Measurements from ENCODE around the gene PARN. TPM values are rescaled to one million over a fixed set of nuclear protein-coding genes. Genes with fewer than 3 reads are reported as not detected.
"Not testable (repeated sequence)": the region's sequence is repeated elsewhere in the genome, so short reads cannot be mapped to it uniquely, and the experiment has no call there.

Gene PARN, protein sequence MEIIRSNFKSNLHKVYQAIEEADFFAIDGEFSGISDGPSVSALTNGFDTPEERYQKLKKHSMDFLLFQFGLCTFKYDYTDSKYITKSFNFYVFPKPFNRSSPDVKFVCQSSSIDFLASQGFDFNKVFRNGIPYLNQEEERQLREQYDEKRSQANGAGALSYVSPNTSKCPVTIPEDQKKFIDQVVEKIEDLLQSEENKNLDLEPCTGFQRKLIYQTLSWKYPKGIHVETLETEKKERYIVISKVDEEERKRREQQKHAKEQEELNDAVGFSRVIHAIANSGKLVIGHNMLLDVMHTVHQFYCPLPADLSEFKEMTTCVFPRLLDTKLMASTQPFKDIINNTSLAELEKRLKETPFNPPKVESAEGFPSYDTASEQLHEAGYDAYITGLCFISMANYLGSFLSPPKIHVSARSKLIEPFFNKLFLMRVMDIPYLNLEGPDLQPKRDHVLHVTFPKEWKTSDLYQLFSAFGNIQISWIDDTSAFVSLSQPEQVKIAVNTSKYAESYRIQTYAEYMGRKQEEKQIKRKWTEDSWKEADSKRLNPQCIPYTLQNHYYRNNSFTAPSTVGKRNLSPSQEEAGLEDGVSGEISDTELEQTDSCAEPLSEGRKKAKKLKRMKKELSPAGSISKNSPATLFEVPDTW
- 29.8 and 41.6 TPM in 2 replicates for total RNA-seq (2014; rRNA removed)
- 16.8 TPM for polyA plus RNA-seq (2012)

DNA sequence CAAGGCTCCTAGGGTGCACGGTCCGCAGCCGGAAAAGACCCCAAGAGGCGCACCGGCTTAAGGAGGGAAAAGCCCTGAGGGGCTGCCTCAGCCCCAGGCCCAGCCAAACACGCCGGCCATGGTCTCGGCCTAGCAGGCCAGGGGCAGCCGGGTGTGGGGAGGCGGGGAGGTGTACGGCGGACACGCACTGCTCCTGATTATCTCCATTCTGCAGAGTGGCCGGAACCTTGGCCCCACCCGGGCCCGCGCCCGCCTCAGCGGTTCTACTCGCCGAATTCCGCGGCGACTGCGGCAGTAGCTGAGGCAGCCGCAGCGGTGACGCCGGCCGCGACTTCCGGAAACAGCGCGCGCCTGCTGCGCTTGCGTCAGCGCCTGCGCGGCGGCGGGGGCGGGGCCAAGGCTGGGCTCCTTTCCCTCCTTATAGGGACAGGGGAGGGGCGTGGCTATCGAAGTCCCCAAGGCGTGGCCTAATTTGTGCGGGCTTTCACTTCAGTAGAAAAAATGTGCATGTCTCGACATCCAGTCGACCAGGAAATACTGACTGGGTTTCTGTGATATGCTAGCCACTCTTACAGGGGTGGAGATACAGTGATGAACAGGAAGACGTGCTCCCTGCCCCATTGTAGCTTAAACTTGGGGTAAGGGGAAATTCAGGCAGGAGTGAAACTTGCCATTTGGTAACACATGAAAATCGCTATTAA is at the start of gene PARN:
TSS of gene PARN (minus strand) at position 342 of the 701 bp plus-strand sequence. CDS start at position 207, 135 bp downstream.
- DNase-seq (ENCODE audit: low read depth): peak; percentile 92

- no peak for DNase-seq (ENCODE audit: low read depth)
Observed at GRCh38 chr16:14678748-14679497, 48.9 kb upstream of the PARN start.

GRCh38 chr16:14677627-14678026 is 47.6 kb upstream of the PARN start:
- no peak for DNase-seq (ENCODE audit: low read depth)

- no peak for DNase-seq (ENCODE audit: low read depth)
Observed at GRCh38 chr16:14676633-14677032, 46.6 kb upstream of the PARN start.

DNA sequence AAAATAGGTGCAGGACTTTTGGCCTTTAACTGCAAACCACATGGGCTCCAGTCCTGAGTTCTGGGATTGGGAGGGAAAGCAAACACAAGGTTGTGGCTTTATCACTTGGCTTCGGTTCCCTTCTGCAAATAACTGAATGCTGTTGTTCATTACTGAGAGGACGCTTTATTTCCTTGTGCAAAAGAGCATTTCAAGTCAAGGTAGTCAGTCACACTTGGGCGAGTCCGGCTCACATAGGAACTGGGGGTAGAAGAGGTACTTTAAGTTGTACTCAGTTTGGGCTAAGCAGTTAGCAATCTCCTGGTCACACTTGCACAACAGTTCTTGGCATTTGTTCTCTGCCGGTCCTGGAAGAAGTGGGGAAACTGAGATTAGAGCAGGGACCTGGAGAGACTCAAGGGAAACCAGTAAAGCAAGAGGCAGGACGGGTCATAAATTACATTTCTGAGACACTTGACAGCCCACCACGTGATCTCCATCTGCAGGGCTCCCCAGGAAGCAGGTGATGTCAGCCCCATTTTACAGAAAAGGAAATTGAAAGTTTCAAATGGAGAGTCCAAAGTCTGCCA is 42.4 kb upstream of the PARN start:
- DNase-seq (ENCODE audit: low read depth): no peak

DNA sequence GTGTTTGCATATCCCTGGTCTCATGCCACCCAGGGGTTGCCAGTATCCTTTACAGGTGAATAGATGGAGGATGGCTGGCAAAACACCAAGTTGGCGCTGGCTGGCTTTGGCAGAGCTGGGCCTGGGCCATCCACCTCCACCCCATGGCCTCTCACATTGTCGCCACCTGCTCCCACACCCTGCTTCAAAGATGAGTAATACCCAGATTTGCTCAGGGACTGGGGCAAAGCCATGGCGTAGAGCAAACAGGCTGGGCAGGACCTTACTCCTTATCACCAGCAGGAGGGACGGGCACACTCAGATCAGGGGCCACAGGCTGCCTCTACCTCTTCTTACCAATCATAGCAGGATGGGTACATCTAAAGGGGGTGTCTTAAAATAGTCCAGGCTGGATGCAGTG is 39.7 kb upstream of the PARN start:
- DNase-seq (ENCODE audit: low read depth): no peak

GRCh38 chr16:14668556-14669223 is 38.6 kb upstream of the PARN start:
- no peak for DNase-seq (ENCODE audit: low read depth)

GRCh38 chr16:14667347-14668266 is 37.5 kb upstream of the PARN start:
- no peak for DNase-seq (ENCODE audit: low read depth)

- DNase-seq (ENCODE audit: low read depth): peak; percentile 72
Observed at GRCh38 chr16:14658063-14658462, 28.0 kb upstream of the PARN start.

GRCh38 chr16:14652726-14653125 is 22.7 kb upstream of the PARN start:
- no peak for DNase-seq (ENCODE audit: low read depth)

DNA sequence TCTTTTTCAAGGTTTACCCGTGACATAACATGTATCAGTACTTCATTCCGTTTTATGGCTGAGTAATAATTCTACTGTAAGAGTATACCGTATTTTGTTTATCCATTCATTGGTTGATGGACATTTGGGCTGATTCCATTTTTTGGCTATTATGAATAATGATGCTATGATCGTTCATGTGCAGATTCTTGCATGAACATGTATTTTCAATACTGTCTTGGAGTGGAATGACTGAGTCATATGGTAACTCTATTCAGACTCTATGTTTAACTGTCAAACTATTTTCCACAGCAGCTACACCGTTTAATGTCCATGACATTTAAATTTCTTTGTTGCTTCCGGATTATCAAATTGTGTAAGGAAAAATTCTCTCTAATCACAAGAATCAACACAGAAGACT is 20.6 kb upstream of the PARN start:
- DNase-seq (ENCODE audit: low read depth): no peak

- DNase-seq (ENCODE audit: low read depth): no peak
Observed at GRCh38 chr16:14649816-14650215, 19.8 kb upstream of the PARN start.

DNA sequence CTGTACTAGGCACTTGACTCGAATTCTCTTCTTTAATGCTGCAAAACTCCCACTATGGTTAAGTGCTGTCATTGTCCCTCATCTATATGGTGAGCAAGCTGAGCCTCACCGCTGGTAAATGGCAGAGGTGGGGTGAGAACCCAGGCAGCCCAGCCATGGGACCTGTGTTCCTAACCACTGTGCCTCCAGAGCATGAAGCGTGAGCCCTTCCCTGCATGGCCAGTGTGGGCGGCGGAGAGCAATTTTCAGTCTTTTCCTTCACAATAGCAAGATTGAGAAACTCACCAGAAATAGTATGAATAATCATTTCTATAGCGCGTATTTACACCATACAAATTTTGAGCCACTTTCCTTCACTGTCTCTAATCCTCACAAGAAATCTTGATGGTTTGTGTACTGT is 11.9 kb upstream of the PARN start:
- DNase-seq (ENCODE audit: low read depth): no peak

DNA sequence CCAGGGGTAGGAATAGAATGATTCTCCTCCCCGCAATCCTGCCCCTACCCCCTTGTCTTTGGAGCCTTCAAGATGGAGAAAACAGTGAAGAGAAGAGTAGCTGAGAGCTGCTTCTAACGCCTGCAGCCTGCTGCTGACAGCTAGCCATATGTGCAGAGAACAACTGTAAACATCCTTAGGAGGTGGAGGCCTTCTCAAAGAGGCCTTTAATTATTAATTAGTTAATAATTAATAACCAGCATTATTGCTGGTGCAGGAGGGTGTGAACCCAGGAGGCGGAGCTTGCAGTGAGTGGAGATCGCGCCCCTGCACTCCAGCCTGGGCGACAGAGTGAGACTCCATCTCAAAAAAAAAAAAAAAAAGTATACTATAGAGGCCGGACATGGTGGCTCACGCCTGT is 11.1 kb upstream of the PARN start:
- DNase-seq (ENCODE audit: low read depth): no peak

DNA sequence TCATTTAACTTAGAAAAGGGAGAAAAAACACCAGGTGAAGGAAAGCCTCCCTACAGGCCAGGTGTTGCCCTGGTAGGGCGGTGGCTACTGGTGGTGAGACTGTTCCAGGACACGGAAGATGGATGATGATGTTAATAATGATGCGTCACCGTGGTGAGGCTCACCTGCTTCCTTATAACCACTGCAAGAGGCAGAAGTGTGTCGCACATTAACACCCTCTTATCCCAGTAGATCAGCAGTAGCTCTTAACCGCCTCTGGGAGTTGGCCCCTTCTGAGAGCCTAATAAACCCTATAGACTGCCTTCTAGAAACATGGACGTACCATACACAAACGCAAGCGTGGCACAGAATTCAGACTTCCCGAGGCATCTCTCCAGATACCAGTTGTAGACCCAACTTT is 10.5 kb upstream of the PARN start:
- no peak for DNase-seq (ENCODE audit: low read depth)

DNA sequence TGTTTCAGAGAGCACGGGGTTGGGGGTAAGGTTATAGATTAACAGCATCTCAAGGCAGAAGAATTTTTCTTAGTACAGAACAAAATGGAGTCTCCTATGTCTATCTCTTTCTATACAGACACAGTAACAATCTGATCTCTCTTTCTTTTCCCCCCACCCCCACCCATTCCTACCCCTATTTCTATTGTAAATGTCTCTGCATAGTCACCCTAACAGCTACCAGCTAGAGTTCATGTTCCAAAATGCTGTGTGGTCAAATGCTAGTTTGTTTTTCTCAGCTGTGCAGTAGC is 6.8 kb upstream of the PARN start:
- DNase-seq (ENCODE audit: low read depth): not testable (repeated sequence)

GRCh38 chr16:14636179-14636950 is 6.3 kb upstream of the PARN start:
- DNase-seq (ENCODE audit: low read depth): not testable (repeated sequence)

- no peak for DNase-seq (ENCODE audit: low read depth)
Observed at GRCh38 chr16:14635395-14636165, 5.5 kb upstream of the PARN start.

GRCh38 chr16:14634389-14634725 is 4.3 kb upstream of the PARN start:
- no peak for DNase-seq (ENCODE audit: low read depth)

Data from LHCN-M2 (cell line).